T-helper 1 cell treated with Interleukin-12 subunit alpha and Interleukin-12 subunit beta and Interleukin-4 antibody, amounts not matched to agents 30 ng/mL and 1 ng/mL, for 36 hours (primary cell): ENCODE data around the gene DDX17. TPM values are rescaled to one million over a fixed set of nuclear protein-coding genes. Genes with fewer than 3 reads are reported as not detected.

Experiments used
- intact Hi-C: fragments of 100-400 bp; cut with micrococcal nuclease; formaldehyde crosslinking; loops from one replicate; pipeline ENCODE4 v1.15.1; 2024
- total RNA-seq: library from RNA; stranded (reverse); gene quantifications from 2 replicates; pipeline ENCODE4 v1.2.3, GENCODE V29; 2022

Gene DDX17
- total RNA-seq, 1 donor from 2014 or later, result 435 TPM

- intact Hi-C loops, result loop anchor here (5.0 kb wide), 1 partner anchor 151 kb away; the partner anchor contains the start of gene CSNK1E
These were observed 38.1 kb downstream of the DDX17 start, which contains the start of gene KDELR3 for GRCh38 chr22:38467904-38468442. Gene KDELR3 (plus strand): TSS chr22:38468096. CDS start chr22:38468234, 138 bp downstream.

- intact Hi-C loops, result loop anchor here (5.0 kb wide), 1 partner anchor 150 kb away; the partner anchor contains the start of gene CSNK1E
These were observed 38.6 kb downstream of the DDX17 start for GRCh38 chr22:38467438-38467903.

DNA sequence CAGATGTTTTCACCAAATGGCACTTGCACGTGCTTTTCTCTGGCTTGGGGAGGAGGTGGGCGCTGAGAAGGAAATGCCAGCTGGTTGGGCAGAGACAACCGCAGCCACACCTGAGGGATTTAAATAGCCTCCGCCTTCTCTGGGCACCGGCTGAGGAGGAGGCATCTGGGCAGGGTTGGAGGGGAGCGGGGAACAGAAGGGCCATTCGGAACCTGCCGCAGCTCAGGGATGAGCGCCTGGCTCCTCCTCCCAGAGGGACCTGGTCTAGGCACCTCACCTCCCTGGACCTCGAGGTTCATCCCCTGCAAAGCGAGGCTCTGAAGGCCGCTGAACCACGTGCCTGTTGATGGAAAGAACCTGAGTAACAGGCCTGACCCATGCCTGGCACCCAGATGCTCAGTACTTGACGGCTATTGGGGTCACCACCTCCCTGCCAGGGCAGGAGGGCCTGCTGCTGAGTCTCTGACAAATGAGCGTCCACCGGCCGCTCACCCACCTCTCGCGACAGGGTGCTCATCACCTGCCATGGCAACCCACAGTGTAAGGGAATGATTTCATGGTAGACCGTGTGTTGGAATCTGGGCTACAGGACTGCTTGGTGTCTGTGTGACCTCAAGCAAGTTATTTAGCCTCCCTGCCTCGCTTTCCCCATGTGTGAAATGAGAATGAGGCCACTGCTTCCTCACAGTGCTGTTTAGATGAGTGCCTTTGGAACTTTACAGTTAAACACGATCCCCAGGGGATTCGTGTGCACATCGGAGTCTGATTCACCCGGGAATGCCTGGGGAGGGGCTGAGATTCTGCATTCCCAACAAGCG is 40.2 kb downstream of the DDX17 start:
- intact Hi-C loops, result loop anchor here (5.0 kb wide), 1 partner anchor 149 kb away; the partner anchor contains the start of gene CSNK1E

DNA sequence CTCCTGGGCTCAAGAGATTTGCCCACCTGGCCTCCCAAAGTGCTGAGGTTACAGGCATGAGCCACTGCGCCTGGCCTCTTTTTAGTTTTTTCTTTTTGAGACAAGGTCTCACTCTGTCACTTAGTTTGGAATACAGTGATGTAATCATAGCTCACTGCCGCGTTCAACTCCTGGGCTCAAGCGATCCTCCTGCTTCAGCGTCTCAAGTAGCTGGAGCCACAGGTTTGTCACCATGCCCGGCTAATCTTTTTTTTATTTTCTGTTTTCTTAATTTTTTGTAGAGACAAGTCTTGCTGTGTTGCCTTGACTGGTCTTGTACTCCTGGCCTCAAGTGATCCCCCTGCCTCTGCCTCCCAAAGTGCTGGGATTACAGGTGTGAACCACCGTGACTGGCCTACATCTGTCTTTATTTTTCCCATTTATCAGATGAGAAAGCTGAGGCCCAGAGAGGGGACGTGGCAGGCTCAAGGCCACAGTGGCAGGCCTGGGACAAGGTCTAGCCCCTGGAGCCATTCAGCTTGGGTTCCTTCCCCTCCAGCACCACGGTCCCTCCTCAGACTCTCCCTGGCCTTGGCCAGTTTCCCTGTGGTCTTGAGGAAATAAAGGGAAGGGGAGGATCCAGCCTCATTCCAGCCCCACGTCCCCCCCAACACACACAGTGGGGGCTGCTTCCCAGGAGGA is 41.0 kb downstream of the DDX17 start:
- intact Hi-C loops, result loop anchor here (5.0 kb wide), 1 partner anchor 148 kb away; the partner anchor contains the start of gene CSNK1E

GRCh38 chr22:38462960-38463784 is 42.9 kb downstream of the DDX17 start:
- intact Hi-C loops, result no loop called here

GRCh38 chr22:38461414-38462081 is 44.6 kb downstream of the DDX17 start:
- intact Hi-C loops, result no loop called here

GRCh38 chr22:38461057-38461413 is 45.1 kb downstream of the DDX17 start:
- intact Hi-C loops, result no loop called here

GRCh38 chr22:38460426-38460840 is 45.7 kb downstream of the DDX17 start:
- intact Hi-C loops, result no loop called here

DNA sequence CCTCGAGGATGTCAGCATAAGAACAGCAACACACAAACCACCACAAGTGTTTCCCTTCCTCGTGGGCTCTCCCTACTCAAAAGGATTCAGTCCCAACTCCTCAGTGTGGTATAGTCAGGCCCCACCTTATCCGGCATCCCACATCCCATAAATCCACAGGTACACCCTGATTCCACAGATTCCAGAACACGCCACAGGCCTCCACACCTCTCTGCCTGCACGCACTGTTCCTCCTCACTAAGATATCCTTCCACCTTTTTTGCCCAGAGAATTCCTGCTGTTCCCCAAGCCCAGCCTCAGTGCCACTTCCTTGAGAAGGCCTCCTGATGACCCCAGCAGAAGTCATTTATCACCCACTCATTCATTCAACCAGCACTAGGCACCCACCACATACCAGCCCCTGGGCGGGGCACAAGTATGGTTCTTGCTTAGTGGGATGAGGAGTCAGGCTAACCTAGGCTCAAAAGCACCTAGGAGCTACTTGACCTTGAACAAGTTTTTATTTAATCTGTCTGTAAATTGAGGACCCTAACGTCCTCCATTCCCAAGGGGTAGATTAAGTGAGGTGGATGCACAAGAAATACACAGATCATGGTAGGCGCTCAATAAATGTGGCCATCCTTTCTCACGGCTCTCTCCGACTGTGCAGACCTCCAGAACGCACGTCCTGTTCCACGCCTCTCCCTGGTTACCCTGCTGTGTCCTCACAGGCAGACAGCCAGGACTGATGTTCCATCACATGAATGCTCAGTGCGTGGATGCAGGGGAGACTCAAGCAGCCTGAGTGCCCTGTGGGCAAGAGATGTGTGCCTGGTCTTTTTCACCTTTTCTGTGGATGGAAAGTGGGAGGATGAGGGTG is 49.0 kb downstream of the DDX17 start:
- intact Hi-C loops, result no loop called here

DNA sequence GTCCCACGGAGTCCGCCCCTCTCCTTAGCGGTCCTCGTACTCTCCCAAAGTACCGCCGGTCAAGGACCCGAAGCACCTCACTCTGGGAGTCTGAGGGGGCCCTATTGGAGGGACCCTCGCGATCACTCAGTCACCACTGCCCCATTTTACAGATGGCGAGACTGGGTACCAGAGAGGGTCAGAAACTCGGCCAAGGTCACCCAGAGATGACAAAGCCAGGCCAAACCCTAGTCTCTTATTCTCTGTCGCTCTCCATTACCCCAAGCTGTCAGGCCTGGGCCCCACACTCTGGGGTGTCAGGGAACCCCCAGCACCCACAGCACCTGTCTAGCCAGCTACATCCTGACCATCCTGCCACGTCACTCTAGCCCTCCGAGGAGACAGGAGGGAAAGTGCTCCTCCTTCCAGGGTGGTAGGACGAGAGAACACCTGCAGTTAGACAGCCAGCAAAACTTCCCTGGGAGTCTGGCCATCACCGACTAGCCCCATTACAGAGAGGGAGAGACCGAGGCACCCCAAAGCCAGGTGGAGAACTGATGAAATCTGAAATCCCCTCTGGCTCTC is 49.8 kb downstream of the DDX17 start:
- intact Hi-C loops, result no loop called here

DNA sequence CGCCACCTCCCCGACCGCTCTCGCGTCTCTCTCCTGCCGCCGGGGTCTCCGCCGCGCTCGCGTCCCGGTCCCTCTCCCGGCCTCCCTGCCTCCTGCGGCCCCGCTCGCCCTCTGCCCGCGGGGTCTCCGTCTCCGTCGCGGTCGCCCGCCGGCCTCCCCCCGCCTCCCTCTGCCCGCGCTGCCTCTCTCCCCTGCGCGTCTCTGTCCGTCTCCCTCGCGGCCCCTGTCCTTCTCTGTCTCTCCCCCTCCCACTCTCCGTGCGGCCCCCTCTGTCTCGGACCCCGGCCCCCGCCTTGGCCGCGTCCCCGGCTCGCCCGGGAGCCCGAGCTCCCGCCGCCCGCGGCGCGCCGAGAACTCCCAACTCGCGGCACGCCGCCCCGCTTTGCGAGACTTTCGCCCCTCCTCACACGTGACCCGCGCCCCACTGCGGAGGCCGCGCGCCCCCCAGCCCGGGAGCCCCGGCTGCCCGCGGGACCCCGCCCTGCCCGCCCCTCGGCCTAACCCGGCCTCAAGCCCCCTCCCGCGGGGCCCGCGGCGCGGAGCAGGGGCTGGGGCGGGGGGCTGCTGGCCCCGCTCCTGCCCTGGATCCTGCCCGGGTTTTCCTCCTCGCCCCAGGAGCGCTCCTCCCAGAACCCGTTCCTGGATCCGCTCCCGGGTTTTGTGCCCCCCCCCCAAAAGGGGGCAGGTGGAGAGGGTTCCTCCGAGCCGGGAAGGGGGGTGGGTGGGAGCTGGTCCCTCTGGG is 50.4 kb downstream of the DDX17 start:
- intact Hi-C loops, result no loop called here

DNA sequence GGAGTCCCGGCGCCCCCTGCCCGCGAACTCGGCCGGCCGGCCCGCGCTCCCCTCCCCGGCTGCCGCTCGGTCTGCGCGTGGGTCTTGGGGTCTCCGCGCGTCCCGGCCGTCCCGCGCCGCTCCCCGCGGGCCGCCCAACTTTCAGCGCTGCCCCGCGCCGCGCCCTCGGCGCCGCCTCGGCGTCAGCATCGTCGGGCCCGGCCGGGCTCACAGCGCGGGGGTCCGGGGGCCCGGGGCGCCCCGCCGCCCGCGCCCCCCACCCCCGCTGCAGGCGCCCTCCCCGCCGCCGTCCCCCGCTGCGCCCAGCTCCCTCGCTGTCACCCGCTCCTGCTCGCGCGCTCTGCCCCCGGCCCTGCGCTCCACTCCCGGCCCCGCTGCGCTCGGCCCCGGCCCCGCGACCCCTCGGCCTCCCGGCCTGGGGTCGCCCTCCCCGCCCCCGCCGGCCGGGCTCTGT is 51.0 kb downstream of the DDX17 start, which contains the start of gene KCNJ4:
KCNJ4 (minus strand) TSS at position 124 of the 454 bp plus-strand sequence. CDS start 27,067 bp downstream, outside the sequence.
- intact Hi-C loops, result no loop called here

- intact Hi-C loops, result no loop called here
These were observed 51.6 kb downstream of the DDX17 start for GRCh38 chr22:38454353-38455075.

DNA sequence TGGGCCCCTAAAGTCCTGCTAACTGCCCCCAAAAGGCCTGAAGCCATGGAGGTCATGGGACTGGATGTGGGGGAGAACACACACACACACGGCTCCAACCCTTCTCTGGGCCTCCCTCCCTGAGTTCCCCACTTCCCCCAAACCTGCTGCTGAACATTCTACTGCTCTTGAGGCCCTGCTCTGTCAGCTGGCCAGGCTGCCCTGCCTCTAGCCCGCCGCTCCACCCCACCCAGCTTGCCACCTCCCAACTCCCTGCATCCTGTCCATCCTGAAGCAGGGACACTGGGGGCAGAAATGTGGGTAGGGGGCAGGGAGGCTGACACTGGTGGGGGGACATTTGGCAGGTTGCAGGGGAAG is 52.1 kb downstream of the DDX17 start:
- intact Hi-C loops, result no loop called here

DNA sequence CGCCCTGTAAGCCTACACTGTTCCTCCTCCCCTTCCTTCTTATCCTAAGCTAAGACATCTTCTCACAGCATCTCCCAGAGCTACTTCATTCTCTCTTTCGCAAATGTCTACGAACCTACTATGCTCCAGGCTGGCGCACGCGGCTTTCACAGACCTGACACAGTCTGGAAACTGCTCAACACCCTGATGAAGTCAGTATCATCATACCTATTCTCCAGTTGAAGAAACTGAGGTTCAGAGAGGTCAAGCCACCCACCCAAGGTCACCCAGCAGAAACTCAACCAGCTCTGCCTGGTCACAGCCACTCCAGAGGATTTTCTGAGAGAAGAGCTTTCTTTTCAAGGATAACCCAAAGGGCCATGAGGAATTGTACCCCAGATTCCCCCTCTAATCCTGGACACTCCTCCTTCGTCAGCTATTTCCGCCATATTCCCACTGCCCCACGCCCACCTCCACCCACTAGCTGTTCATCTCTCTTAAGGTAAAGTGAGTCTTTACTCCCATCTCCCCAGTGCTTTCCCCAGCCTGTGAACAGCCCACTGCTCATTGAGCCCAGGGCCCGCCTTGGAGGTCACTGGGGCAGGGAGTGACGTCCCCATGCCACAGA is 52.9 kb downstream of the DDX17 start:
- intact Hi-C loops, result no loop called here

- intact Hi-C loops, result no loop called here
These were observed 53.6 kb downstream of the DDX17 start for GRCh38 chr22:38452373-38453065.

DNA sequence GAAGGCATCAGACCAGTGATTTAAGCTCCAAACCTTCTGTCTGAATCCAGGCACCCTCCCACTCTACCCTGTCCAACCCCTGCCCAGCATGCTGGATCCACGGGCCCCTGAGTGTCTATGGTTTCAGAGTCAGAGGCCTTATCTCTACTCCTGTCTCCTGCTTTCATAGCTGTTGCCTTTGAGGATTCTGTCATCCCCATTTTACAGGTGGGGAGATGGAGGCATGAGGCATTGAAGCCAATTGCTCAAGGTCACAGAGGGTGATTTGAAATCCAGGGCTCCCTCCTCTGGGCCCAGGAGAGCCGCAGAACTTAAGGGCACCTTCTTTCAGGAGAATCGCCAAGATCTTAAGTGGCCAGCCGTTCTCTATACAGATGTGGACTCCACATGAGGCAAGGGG is 54.2 kb downstream of the DDX17 start:
- intact Hi-C loops, result no loop called here
